ENCODE results near the gene RAB35.

RAB35 gene

DNA sequence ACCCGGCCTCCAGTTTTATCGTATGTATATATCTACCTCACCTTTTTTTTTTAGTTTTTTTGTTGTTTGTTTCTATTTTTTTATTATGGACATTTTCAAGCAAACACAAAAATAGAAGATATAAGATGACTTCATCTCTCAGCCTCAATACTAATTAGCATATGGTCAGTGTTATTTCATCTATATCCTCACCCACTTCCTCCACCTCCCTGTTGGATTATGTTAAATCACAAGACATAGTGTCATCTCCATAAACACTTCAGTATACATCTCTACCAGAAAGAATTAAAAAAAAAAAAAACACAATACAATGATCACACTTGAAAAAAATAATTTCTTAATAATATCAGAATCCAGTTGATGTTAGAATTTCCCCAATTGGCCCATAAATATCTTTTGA is 34.9 kb downstream of the RAB35 start:
- TF ChIP-seq, protein P1, sequence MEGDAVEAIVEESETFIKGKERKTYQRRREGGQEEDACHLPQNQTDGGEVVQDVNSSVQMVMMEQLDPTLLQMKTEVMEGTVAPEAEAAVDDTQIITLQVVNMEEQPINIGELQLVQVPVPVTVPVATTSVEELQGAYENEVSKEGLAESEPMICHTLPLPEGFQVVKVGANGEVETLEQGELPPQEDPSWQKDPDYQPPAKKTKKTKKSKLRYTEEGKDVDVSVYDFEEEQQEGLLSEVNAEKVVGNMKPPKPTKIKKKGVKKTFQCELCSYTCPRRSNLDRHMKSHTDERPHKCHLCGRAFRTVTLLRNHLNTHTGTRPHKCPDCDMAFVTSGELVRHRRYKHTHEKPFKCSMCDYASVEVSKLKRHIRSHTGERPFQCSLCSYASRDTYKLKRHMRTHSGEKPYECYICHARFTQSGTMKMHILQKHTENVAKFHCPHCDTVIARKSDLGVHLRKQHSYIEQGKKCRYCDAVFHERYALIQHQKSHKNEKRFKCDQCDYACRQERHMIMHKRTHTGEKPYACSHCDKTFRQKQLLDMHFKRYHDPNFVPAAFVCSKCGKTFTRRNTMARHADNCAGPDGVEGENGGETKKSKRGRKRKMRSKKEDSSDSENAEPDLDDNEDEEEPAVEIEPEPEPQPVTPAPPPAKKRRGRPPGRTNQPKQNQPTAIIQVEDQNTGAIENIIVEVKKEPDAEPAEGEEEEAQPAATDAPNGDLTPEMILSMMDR (IDR thresholded peaks at IDR 0.05; ENCODE audit: low read depth, low read length, missing control alignments) = no peak
- no peak overlapping the region for H3K4me3 ChIP-seq (replicated peaks; ENCODE audit: low read depth, low read length)
- no peak for DNase-seq (ENCODE audit: extremely low read depth, low read depth)

DNA sequence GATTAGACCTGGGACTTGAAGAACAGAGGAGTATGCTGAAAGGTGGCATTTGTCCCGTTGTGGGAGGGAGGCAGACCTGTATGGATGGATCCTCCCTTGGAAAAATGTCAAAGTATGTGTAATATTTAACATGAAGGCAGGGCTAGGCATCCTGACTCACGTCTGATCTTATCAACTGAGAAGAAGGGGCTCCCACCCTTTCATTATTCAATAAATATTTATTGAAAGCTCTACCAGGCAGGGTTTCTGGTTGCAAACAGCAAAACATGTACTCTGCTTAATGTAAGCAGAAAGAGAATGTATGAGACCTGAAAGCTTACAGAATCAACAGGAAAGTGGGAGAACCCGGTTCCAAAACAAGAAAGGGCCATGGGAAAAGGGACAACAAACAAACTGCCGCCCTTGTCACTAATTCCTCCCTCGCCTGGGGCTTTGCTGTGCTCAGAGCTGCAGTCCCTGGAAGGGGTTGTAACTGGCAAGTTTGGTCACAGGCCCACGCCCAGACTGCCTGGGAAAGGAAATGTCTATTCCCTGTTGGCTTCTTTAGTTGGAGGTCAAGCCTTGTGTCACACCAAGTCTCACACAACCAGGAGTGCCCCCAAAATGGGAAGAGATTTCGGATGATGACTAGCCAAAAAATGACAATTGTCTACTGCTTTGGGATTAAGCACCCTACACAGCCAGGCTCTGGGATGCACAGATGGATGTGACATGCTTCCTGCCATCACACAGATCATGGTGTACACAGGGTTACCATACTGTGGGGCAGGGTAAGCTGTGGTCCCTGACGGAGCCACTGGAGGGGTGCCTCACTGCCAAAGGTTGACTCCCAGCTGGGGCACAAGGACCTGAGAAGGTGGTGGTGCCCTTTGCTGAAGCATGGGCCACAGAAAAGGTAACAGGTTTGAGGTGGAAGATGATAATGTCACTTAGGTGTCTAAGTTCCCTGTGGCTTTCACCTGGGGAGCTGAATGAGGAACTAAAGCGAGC is 36.8 kb downstream of the RAB35 start:
- H3K4me3 ChIP-seq (replicated peaks; ENCODE audit: low read depth, low read length) = no peak overlapping the region
- TF ChIP-seq, protein P1 (IDR thresholded peaks at IDR 0.05; ENCODE audit: low read depth, low read length, missing control alignments) = no peak
- no peak for DNase-seq (ENCODE audit: extremely low read depth, low read depth)

DNA sequence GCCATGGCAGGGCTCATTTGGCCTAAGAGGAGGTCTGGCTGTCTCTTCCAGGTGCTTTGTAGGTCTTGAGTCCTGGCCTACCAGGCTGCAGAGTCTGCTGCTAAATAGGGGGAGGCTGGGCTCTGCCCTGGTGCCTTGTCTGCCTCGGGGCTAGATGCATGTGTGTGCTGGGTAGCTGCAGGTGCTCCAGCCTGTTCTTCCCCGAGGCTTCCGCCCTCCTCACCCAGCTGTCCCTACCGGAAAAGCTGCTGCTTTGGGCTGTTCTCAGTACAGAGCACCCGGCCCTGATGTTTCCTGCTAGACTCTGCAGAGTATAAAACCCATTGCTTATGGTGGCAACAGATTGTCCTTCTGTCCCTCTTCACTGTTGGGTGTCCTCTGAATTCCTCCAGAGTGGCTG is 37.7 kb downstream of the RAB35 start:
- TF ChIP-seq, protein P1 (IDR thresholded peaks at IDR 0.05; ENCODE audit: low read depth, low read length, missing control alignments) = no peak
- no peak for DNase-seq (ENCODE audit: extremely low read depth, low read depth)
- no peak overlapping the region for H3K4me3 ChIP-seq (replicated peaks; ENCODE audit: low read depth, low read length)

DNA sequence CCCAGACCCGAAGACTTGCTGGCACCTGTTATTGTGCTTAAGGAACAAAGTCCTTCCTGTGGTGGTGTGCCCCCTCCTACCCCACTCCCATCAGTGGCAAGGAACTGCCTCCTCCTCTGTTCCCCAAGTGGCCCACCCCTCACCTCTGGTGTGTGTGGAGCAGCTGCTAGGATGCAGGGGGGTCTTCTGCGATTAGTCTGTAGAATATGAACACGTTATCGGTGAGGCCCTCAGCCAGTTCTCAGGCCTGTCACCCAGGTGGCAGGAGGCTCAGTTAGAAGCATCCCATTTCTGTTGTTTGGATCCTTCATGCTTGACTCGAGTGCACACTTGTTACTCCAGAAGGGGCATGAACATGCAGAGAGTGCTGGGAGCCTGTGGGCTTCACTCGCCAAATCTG is 39.3 kb downstream of the RAB35 start:
- DNase-seq (ENCODE audit: extremely low read depth, low read depth) = no peak
- H3K4me3 ChIP-seq (replicated peaks; ENCODE audit: low read depth, low read length) = no peak overlapping the region
- TF ChIP-seq, protein P1 (IDR thresholded peaks at IDR 0.05; ENCODE audit: low read depth, low read length, missing control alignments) = no peak

DNA sequence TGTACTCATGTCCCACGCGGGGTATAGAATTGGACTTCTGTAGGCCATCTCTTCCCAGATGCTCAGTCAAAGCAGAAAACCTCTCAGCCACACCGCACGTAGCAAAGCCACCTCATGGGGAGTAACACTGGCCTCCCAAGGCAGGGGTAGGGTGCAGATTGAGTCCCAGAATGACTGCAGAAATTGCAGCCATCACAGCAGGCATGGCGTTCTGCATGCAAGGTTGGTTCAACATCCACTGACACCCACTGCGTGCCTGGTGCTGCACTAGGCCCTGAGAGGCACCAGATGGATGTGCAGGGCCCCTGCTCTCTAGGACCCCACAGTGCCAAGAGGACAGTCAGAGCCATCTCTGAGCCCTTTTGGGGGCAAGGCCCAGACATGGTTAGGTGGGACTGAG is 39.9 kb downstream of the RAB35 start:
- no peak overlapping the region for H3K4me3 ChIP-seq (replicated peaks; ENCODE audit: low read depth, low read length)
- TF ChIP-seq, protein P1 (IDR thresholded peaks at IDR 0.05; ENCODE audit: low read depth, low read length, missing control alignments) = no peak
- DNase-seq (ENCODE audit: extremely low read depth, low read depth) = no peak

DNA sequence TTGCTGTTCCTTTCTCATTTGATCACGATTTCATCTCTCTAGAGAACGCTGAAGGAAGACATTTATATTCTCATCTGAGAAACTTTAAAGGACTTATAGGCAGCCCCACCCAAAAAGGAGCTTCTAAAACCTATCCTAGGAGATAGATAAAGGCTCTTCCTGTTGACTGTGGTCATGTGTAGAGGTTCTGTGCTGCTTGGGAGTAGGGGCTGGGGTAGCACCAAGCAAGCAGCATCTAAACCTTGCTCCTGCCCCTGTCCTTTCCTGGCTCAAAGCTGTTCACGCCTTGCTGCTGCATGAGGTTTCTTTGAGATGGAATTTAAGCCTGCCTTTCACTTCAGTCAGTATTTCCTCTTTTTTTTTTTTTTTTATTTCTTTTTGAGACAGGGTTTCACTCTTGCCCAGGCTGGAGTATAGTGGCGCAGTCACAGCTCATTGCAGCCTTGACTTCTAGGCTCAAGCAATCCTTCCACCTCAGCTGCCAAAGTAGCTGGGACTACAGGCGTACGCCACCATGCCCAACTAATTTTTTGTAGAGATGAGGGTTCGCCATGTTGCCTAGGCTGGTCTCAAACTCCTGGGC is 41.4 kb downstream of the RAB35 start:
- H3K4me3 ChIP-seq (replicated peaks; ENCODE audit: low read depth, low read length) = no peak overlapping the region
- TF ChIP-seq, protein P1 (IDR thresholded peaks at IDR 0.05; ENCODE audit: low read depth, low read length, missing control alignments) = no peak
- no peak for DNase-seq (ENCODE audit: extremely low read depth, low read depth)
